Hepatocyte (in vitro differentiated cells): ENCODE measurements around the gene PHF23. TPM values are rescaled to one million over a fixed set of nuclear protein-coding genes. Genes with fewer than 3 reads are reported as not detected.

ENCODE experiments used
- DNase-seq: peaks from one replicate; pipeline ENCODE4 v3.0.0-alpha.2; 2016; ENCODE audit warnings: low spot score
- H2AFZ ChIP-seq: fragments of 200-600 bp; sonication (generic); 2 replicates; pipeline ENCODE4 v1.6.0; 2016; ENCODE audit warnings: antibody characterized with exemption, mild to moderate bottlenecking
- H3K27ac ChIP-seq: fragments of 200-600 bp; sonication (generic); 2 replicates; pipeline ENCODE4 v1.5.1; 2016; ENCODE audit warnings: mild to moderate bottlenecking
- H3K27me3 ChIP-seq: fragments of 200-600 bp; sonication (generic); 2 replicates; pipeline ENCODE4 v1.6.1; 2016
- H3K36me3 ChIP-seq: fragments of 200-600 bp; sonication (generic); replicated peaks from 2 replicates; pipeline ENCODE4 v1.5.1; 2016; ENCODE audit warnings: low read depth; ENCODE audit not compliant: insufficient read depth
- H3K4me1 ChIP-seq: fragments of 200-600 bp; sonication (generic); 2 replicates; pipeline ENCODE4 v1.5.1; 2016; ENCODE audit warnings: mild to moderate bottlenecking, moderate library complexity; ENCODE audit not compliant: insufficient read depth
- H3K4me2 ChIP-seq: fragments of 200-600 bp; sonication (generic); 2 replicates; pipeline ENCODE4 v1.6.0; 2016
- H3K4me3 ChIP-seq: fragments of 200-600 bp; sonication (generic); 2 replicates; pipeline ENCODE4 v1.5.1; 2016; ENCODE audit warnings: mild to moderate bottlenecking
- H3K79me2 ChIP-seq: fragments of 200-600 bp; sonication (generic); 2 replicates; pipeline ENCODE4 v1.6.0; 2017; ENCODE audit warnings: mild to moderate bottlenecking
- H3K9me2 ChIP-seq: fragments of 200-600 bp; sonication (generic); replicated peaks from 2 replicates; pipeline ENCODE4 v1.6.0; 2017; ENCODE audit warnings: mild to moderate bottlenecking; ENCODE audit not compliant: insufficient read depth
- H3K9me3 ChIP-seq: fragments of 200-600 bp; sonication (generic); 2 replicates; pipeline ENCODE4 v1.5.1; 2016; ENCODE audit warnings: low read depth, mild to moderate bottlenecking
- H4K20me1 ChIP-seq: fragments of 200-600 bp; sonication (generic); 2 replicates; pipeline ENCODE4 v1.6.0; 2016; ENCODE audit warnings: mild to moderate bottlenecking; ENCODE audit not compliant: insufficient read depth, poor library complexity, severe bottlenecking
- EZH2 ChIP-seq: fragments of 200-600 bp; sonication (generic); IDR thresholded peaks from 2 replicates; pipeline ENCODE4 v1.6.1; 2016; ENCODE audit warnings: antibody characterized with exemption, mild to moderate bottlenecking, borderline replicate concordance
- EZH2phosphoT487 ChIP-seq: fragments of 200-600 bp; sonication (generic); IDR thresholded peaks from one replicate; pipeline ENCODE4 v1.6.1; 2018; ENCODE audit warnings: antibody characterized with exemption, mild to moderate bottlenecking, low read depth, moderate library complexity; ENCODE audit not compliant: unreplicated experiment, severe bottlenecking
- WGBS: methylation state at CpG from one replicate; pipeline ENCODE4 v1.1.6; 2016; ENCODE audit warnings: low lambda C conversion rate; ENCODE audit errors: missing lambda C conversion rate; 5-methylcytosine and 5-hydroxymethylcytosine counted together
- polyA plus RNA-seq: library from polyadenylated mRNA; unstranded; fragments of >200 nt; fragmentation: Nextera tagmentation; extraction: Ambion mirVana; gene quantifications from 2 replicates; pipeline ENCODE4 v1.2.1, GENCODE V29; 2016
- total RNA-seq: library from RNA; depleted of rRNA; stranded (reverse); fragments of >200 nt; gene quantifications from 2 replicates; pipeline ENCODE4 v1.2.3, GENCODE V29; 2014
- TF ChIP-seq, protein P1 (sequence below): fragments of 200-600 bp; sonication (generic); IDR thresholded peaks from 2 replicates; pipeline ENCODE4 v1.5.1; 2016; ENCODE audit warnings: antibody characterized with exemption, mild to moderate bottlenecking; ENCODE audit not compliant: poor library complexity

Gene PHF23
- total and polyA plus RNA-seq, 2 experiments from 2014 or later = 53.9 to 78.6 TPM

DNA sequence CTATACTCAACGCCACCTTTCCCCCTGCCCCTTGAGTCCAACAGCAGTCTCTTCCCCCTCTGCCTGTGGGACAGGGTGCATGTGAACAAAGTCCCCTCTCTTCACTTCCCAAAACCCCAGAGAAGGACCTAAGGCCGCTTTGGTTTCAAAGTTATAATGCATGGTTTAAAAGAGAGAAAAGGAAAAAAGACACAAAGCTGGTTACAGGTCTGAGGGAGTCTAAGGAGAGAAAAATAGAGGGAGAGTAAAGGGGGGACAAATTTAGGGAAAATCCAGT, 4.1 kb upstream of the PHF23 start:
- Histone ChIP-seq H2AFZ (no peak overlapping the region), H3K79me2 (peaks cover 61% of the 10 kb centered on the region), H3K27me3 (no peaks in the 10 kb centered on the region), H3K9me3 (no peaks in the 10 kb centered on the region), H3K9me2 (no peaks in the 10 kb centered on the region), H3K36me3 (no peaks in the 10 kb centered on the region), H3K27ac (peak overlapping the region; percentile 97), H3K4me3 (peak overlapping the region; percentile 38), H3K4me2 (peak overlapping the region; percentile 74), H4K20me1 (no peaks in the 10 kb centered on the region), H3K4me1 (peaks cover 15% of the 10 kb centered on the region)
- no peak for TF ChIP-seq EZH2
- TF ChIP-seq, protein P1, sequence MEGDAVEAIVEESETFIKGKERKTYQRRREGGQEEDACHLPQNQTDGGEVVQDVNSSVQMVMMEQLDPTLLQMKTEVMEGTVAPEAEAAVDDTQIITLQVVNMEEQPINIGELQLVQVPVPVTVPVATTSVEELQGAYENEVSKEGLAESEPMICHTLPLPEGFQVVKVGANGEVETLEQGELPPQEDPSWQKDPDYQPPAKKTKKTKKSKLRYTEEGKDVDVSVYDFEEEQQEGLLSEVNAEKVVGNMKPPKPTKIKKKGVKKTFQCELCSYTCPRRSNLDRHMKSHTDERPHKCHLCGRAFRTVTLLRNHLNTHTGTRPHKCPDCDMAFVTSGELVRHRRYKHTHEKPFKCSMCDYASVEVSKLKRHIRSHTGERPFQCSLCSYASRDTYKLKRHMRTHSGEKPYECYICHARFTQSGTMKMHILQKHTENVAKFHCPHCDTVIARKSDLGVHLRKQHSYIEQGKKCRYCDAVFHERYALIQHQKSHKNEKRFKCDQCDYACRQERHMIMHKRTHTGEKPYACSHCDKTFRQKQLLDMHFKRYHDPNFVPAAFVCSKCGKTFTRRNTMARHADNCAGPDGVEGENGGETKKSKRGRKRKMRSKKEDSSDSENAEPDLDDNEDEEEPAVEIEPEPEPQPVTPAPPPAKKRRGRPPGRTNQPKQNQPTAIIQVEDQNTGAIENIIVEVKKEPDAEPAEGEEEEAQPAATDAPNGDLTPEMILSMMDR = no peak
- WGBS = 69% methylated on average over 2 of the region's 2 CpGs
- DNase-seq = no peak

DNA sequence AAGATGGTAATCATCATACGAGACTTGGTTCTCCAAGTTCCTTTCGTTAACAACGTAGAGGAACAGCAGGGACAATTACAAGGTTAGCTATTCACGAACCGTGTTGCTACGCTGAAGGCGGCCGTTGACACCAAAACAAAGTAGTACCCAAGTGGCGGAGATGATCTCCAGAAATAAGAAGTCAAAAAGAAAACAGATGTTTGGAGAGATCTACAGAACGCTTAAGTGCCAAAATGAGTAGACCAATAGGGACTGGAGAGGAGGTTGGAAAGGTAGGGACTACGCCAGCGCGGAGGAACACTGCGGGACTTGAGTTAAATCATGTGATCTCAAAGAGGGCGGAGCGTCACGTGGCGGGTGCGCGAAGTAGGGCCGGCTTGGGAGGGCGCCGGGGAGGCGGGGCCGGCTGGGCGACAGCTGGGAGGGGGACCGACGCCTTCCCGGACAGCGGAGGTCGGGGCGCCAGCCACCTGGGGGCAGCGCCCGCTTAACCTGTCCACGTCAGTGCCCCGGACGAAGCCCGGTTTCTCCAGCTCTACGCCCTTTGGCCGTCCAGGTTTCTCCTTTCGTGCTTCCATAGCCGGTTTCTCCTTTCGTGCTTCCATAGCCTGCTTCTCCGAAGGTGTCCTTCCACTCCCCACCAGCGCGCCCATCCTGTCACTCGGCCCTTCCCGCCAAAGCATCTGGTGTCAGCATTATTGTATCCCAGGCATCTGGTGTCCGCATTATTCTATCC, 3.6 kb upstream of the PHF23 start:
- DNase-seq = peak; percentile 98
- H3K4me2 ChIP-seq = peak overlapping the region; percentile 74
- peak overlapping the region; percentile 97 for H3K27ac ChIP-seq
- WGBS = 3% methylated on average over 42 of the region's 49 CpGs
- peaks cover 15% of the 10 kb centered on the region for H3K4me1 ChIP-seq
- no peaks in the 10 kb centered on the region for H3K9me3 ChIP-seq
- TF ChIP-seq, protein P1 = no peak
- TF ChIP-seq EZH2 = no peak
- H4K20me1 ChIP-seq = no peaks in the 10 kb centered on the region
- no peaks in the 10 kb centered on the region for H3K9me2 ChIP-seq
- H3K4me3 ChIP-seq = peak overlapping the region; percentile 38
- H2AFZ ChIP-seq = peak overlapping the region; percentile 38
- peaks cover 59% of the 10 kb centered on the region for H3K79me2 ChIP-seq
- no peaks in the 10 kb centered on the region for H3K27me3 ChIP-seq
- H3K36me3 ChIP-seq = no peaks in the 10 kb centered on the region

DNA sequence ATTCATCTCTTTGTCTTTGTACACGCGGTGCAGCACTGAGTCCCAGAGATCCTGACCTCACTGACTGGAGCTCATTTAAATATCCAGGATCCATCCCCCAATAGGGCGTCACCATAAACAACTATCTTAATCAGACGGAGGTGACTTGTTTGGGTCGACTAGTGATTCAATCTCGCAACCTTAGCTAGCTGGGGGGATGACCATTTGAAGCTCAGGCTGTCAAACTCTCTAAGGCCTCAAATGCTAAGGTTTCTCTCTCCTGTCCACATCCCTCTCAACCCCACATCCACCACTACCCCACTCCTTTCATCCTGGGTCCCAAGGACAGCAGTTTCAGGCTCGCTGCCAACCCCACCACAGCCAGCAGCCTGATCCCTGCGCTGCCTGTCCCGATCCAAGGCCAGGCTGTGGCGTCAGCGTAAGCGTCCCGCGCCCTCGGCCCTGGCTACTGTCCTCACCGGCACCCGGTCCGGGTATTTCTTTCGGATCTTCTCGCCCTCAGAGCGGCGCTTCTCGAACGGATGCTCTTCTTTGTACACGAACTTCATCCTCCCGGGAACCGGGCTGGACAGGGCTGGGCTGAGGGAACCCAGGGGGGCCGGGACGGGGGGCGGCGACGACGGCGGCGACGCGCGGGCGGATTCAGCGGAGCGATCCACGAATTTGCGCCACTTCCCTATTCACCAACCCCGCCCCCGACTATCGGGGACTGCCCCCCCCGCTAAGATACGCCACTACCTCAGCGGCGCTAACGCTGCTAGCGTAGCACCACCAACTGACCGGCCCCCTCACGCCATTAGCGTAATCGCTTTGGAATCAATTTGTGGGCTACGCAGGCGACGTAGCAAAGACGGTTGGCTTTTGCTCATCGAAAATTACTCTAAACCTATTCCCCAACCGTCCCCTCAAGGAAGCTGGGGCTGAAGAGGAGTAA, 2.8 kb upstream of the PHF23 start, which contains the start of gene GABARAP:
GABARAP (minus strand) TSS at position 667 of the 934 bp plus-strand sequence; CDS start at position 548, 119 bp downstream.
- peak within 1 kb of the TSS; percentile 85 for H3K4me2 ChIP-seq
- peak within 1 kb of the TSS; percentile 61 for H3K4me3 ChIP-seq
- no peaks in the 10 kb centered on the region for H4K20me1 ChIP-seq
- no peaks in the 10 kb centered on the region for H3K9me2 ChIP-seq
- peak; percentile 96 for DNase-seq
- H3K27ac ChIP-seq = peak within 1 kb of the TSS; percentile 97
- H2AFZ ChIP-seq = peak within 1 kb of the TSS; percentile 38
- H3K27me3 ChIP-seq = no peaks in the 10 kb centered on the region
- under 1% methylated on average over 43 of the region's 62 CpGs for WGBS
- no peaks in the 10 kb centered on the region for H3K9me3 ChIP-seq
- TF ChIP-seq EZH2phosphoT487 (no peak), EZH2 (no peak)
- TF ChIP-seq, protein P1 = no peak
- H3K79me2 ChIP-seq = peaks cover 59% of the 10 kb centered on the region
- H3K36me3 ChIP-seq = no peaks in the 10 kb centered on the region
- H3K4me1 ChIP-seq = peaks cover 17% of the 10 kb centered on the region
